ENCODE results near the gene GIT2.

The GIT2 gene

GRCh38 chr12:109940339-109940923 lies 55.7 kb downstream of the GIT2 start:
- Histone ChIP-seq H3K36me3 (ENCODE audit: control insufficient read depth in 2 of 2, insufficient read depth in 1 of 2, low read length in 2 of 2) (peaks cover 21 to 57% of the 10 kb centered on the region in 2 experiments; a peak in 2 of 3 replicates), H3K4me3 (ENCODE audit: low read depth, low read length) (no peak overlapping the region), H3K4me1 (ENCODE audit: control insufficient read depth, insufficient read depth, low read length) (no peaks in the 10 kb centered on the region), H3K9me3 (ENCODE audit: control insufficient read depth, insufficient read depth, low read depth, low read length) (no peaks in the 10 kb centered on the region), H3K27ac (ENCODE audit: extremely low read depth, low read depth, low read length) (no peak overlapping the region)
- TF ChIP-seq ZSCAN4 (tag by site-specific recombination; IDR thresholded peaks at IDR 0.05) (no peak), ZNF184 (tag by site-specific recombination; IDR thresholded peaks at IDR 0.05) (no peak), ZNF366 (tag by site-specific recombination; conservative IDR thresholded peaks at IDR 0.05) (no peak), SCRT2 (tag by site-specific recombination; IDR thresholded peaks at IDR 0.05) (no peak), ZNF18 (tag by site-specific recombination; IDR thresholded peaks at IDR 0.05) (0 out of 2 replicates have a peak, but pooled peaks have one; percentile 30), ZNF324 (tag by site-specific recombination; IDR thresholded peaks at IDR 0.05) (no peak), ZNF23 (tag by site-specific recombination; IDR thresholded peaks at IDR 0.05; ENCODE audit: borderline replicate concordance) (no peak), ZNF280C (tag by site-specific recombination; IDR thresholded peaks at IDR 0.05) (no peak), ZBTB20 (tag by site-specific recombination; IDR thresholded peaks at IDR 0.05) (no peak)
- POLR2A ChIA-PET: no interaction called here
- CTCF ChIA-PET: interaction anchor here (0.7 to 1.1 kb wide), 2 partner anchors 9 to 135 kb away, joined by 3 read pairs; no protein-coding TSS in a partner anchor

GRCh38 chr12:109939504-109939903 lies 56.7 kb downstream of the GIT2 start:
- Histone ChIP-seq H3K27ac (ENCODE audit: extremely low read depth, low read depth, low read length) (no peak overlapping the region), H3K4me3 (ENCODE audit: low read depth, low read length) (no peak overlapping the region), H3K4me1 (ENCODE audit: control insufficient read depth, insufficient read depth, low read length) (no peaks in the 10 kb centered on the region), H3K36me3 (ENCODE audit: control insufficient read depth in 2 of 2, insufficient read depth in 1 of 2, low read length in 2 of 2) (peaks cover 26 to 52% of the 10 kb centered on the region in 2 experiments; a peak in 2 of 3 replicates), H3K9me3 (ENCODE audit: control insufficient read depth, insufficient read depth, low read depth, low read length) (no peaks in the 10 kb centered on the region)
- CTCF ChIA-PET: interaction anchor here (1.5 kb wide), 1 partner anchor 86 kb away, joined by 3 read pairs; no protein-coding TSS in a partner anchor
- POLR2A ChIA-PET: no interaction called here
- TF ChIP-seq ZNF362 (tag by site-specific recombination; IDR thresholded peaks at IDR 0.05) (no peak), ZBTB7A (tag by site-specific recombination; IDR thresholded peaks at IDR 0.05; ENCODE audit: low read depth) (no peak), ZNF704 (tag by site-specific recombination; IDR thresholded peaks at IDR 0.05) (no peak), ZNF138 (tag by site-specific recombination; IDR thresholded peaks at IDR 0.05; ENCODE audit: borderline replicate concordance) (0 out of 2 replicates have a peak, but pooled peaks have one; percentile 68), PATZ1 (tag by site-specific recombination; IDR thresholded peaks at IDR 0.05) (no peak), ZNF26 (tag by site-specific recombination; IDR thresholded peaks at IDR 0.05) (no peak), ZNF112 (tag by site-specific recombination; IDR thresholded peaks at IDR 0.05) (no peak), ZNF146 (tag by site-specific recombination; IDR thresholded peaks at IDR 0.05) (no peak), ZNF530 (tag by site-specific recombination; IDR thresholded peaks at IDR 0.05; ENCODE audit: low read depth) (peak; percentile 42; the same call in 1 of the 2 replicates), KLF7 (tag by site-specific recombination; IDR thresholded peaks at IDR 0.05; ENCODE audit: borderline replicate concordance) (no peak), IKZF3 (tag by site-specific recombination; IDR thresholded peaks at IDR 0.05) (no peak), ZNF624 (tag by site-specific recombination; IDR thresholded peaks at IDR 0.05) (no peak), ZNF777 (tag by site-specific recombination; IDR thresholded peaks at IDR 0.05; ENCODE audit: borderline replicate concordance) (no peak), ZNF701 (tag by site-specific recombination; IDR thresholded peaks at IDR 0.05) (no peak), ZNF555 (tag by site-specific recombination; conservative IDR thresholded peaks at IDR 0.05) (peak; percentile 92)
